Suprapubic skin (tissue), 4 donors: ENCODE results near the gene MLH3. TPM values are rescaled to one million over a fixed set of nuclear protein-coding genes. Genes with fewer than 3 reads are reported as not detected.

ENCODE experiments used
- DNase-seq, 2 donors: peaks; one replicate each; pipeline ENCODE4 v3.0.0-alpha.2; 2019; ENCODE audit warnings: low spot score in 2 of 2
- H3K27ac ChIP-seq: fragments of 200-600 bp; sonication (generic); one replicate; pipeline ENCODE4 v1.5.1; 2019
- H3K27me3 ChIP-seq: fragments of 200-600 bp; sonication (generic); one replicate; pipeline ENCODE4 v1.5.1; 2019
- H3K36me3 ChIP-seq: fragments of 200-600 bp; sonication (generic); one replicate; pipeline ENCODE4 v1.5.1; 2019
- H3K4me1 ChIP-seq: fragments of 200-600 bp; sonication (generic); one replicate; pipeline ENCODE4 v1.5.1; 2019
- H3K4me3 ChIP-seq: fragments of 200-600 bp; sonication (generic); one replicate; pipeline ENCODE4 v1.5.1; 2019; ENCODE audit warnings: mild to moderate bottlenecking
- H3K9me3 ChIP-seq: fragments of 200-600 bp; sonication (generic); one replicate; pipeline ENCODE4 v1.5.1; 2019
- EP300 ChIP-seq: sonication (generic); formaldehyde crosslinking; IDR thresholded peaks from one replicate; pipeline ENCODE4 v1.6.1; 2017; ENCODE audit warnings: antibody characterized with exemption
- POLR2A ChIP-seq, 2 donors: fragments of 450-650 bp; IDR thresholded peaks; one replicate each; pipeline ENCODE4 v1.6.1; 2017; ENCODE audit warnings: antibody characterized with exemption in 2 of 2, mild to moderate bottlenecking in 2 of 2, moderate library complexity in 2 of 2
- POLR2AphosphoS5 ChIP-seq, 3 donors: sonication (generic); formaldehyde crosslinking; IDR thresholded peaks; one replicate each; pipeline ENCODE4 v1.6.1; 2017; ENCODE audit warnings: antibody characterized with exemption in 3 of 3
- WGBS: methylation state at CpG from one replicate; pipeline ENCODE4 v1.1.5; 2018; 5-methylcytosine and 5-hydroxymethylcytosine counted together
- total RNA-seq, 4 donors: library from RNA; depleted of rRNA; stranded (reverse); fragments of >200 nt; gene quantifications; one replicate each; pipeline ENCODE4 v1.1.0, GENCODE V29; 2016
- TF ChIP-seq, protein P1 (sequence below), 2 donors: fragments of 200-600 bp in 1 of 2; fragments of 450-650 bp in 1 of 2; sonication (generic) in 1 of 2; IDR thresholded peaks; one replicate each; pipeline ENCODE4 v1.5.1; 2016 to 2019; ENCODE audit warnings: antibody characterized with exemption in 2 of 2, mild to moderate bottlenecking in 1 of 2, moderate library complexity in 1 of 2

Gene MLH3
- total RNA-seq, 4 donors from 2014 or later: 8.6 to 27.0 (median 14.1) TPM

DNA sequence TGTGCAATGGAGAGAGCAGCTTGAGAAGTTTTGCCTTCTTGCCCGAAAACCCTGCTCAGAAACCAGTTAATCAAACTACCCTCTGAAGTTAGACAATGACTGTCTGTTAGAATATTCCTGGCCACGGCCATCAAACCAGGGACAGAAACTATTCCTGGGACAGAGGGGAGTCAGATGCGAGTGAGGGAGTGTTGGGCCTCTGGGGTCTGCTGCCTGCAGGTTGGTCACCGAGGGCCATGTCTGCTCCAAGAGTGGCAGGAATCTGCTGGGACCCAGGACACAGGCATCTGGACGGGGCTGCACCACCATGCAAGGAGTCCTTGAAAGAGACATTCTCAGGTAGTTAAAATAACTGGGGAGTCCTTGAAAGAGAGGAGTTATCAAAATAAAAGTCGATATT is 65.5 kb downstream of the MLH3 start:
- no peak overlapping the region for H3K27ac ChIP-seq

DNA sequence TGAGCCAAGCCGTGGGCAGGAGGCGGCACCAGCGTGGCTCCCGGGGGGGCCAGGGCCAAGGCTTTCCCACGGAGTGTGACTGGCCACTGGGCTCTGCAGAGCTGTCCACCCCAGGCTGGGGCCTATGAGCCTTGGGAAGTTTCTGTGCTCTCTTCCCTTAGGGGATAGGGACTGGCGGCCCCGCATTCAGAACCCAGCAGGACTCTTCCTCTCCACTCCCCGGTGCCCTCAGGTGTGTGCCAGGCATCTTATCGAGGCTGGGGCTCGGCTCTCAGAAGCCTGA is 66.3 kb downstream of the MLH3 start:
- WGBS: 80% methylated on average over 2 of the region's 10 CpGs

More for the DNA sequence above, 65.5 kb downstream of the MLH3 start:
- Histone ChIP-seq H3K36me3 (no peaks in the 10 kb centered on the region), H3K4me3 (no peak overlapping the region), H3K9me3 (no peaks in the 10 kb centered on the region), H3K27me3 (no peaks in the 10 kb centered on the region), H3K4me1 (peaks cover 14% of the 10 kb centered on the region)
- WGBS: 87% methylated on average over 6 of the region's 6 CpGs
- DNase-seq: no peak
- TF ChIP-seq, protein P1, sequence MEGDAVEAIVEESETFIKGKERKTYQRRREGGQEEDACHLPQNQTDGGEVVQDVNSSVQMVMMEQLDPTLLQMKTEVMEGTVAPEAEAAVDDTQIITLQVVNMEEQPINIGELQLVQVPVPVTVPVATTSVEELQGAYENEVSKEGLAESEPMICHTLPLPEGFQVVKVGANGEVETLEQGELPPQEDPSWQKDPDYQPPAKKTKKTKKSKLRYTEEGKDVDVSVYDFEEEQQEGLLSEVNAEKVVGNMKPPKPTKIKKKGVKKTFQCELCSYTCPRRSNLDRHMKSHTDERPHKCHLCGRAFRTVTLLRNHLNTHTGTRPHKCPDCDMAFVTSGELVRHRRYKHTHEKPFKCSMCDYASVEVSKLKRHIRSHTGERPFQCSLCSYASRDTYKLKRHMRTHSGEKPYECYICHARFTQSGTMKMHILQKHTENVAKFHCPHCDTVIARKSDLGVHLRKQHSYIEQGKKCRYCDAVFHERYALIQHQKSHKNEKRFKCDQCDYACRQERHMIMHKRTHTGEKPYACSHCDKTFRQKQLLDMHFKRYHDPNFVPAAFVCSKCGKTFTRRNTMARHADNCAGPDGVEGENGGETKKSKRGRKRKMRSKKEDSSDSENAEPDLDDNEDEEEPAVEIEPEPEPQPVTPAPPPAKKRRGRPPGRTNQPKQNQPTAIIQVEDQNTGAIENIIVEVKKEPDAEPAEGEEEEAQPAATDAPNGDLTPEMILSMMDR (IDR thresholded peaks at IDR 0.05): no peak
- no peak for TF ChIP-seq POLR2AphosphoS5 (IDR thresholded peaks at IDR 0.05)
- no peak for TF ChIP-seq POLR2A (IDR thresholded peaks at IDR 0.05)
- no peak for TF ChIP-seq EP300

DNA sequence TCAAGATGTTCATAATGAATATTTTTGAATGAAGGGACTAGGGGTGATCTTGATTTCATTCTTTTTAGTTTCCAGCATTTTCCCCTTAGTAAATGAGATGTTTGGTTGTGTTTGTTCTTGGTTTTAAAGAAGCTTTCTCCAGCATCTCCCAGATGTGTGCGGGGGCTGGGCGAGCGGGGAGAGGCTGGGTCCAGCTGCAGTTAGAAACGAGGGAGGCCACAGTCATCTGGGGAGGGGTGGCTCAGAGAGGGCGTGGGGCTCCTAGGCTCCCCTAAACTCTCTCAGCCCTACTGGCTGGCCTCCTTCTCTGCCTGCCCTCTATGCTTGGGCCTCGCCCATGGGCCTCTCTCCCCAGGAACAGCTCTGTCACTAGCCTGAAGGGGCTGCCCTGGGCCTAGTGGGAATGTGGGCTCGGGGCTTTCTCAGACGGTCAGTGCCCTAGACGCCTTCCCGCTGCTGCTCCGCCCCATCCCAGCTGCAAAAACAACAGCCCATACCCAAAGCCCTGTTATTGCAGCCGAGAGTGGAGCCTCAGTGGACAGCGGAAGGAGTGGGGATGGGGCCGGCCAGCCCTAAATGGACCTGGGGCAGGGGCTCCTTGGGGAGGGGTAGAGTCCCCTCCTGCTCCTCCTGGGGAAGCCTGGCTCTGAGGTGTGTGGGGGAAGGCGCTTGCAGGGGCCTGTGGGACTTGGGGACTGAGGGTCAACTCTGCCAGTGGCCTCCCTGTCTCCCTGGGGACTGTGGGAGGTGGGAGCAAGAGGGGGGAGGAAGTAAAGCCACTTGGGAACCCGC is 66.8 kb downstream of the MLH3 start:
- Histone ChIP-seq H3K27ac (no peak overlapping the region), H3K27me3 (no peaks in the 10 kb centered on the region), H3K4me3 (no peak overlapping the region), H3K4me1 (peaks cover 26% of the 10 kb centered on the region), H3K36me3 (no peaks in the 10 kb centered on the region), H3K9me3 (no peaks in the 10 kb centered on the region)
- TF ChIP-seq EP300 (no peak), POLR2A (IDR thresholded peaks at IDR 0.05) (no peak), POLR2AphosphoS5 (IDR thresholded peaks at IDR 0.05) (no peak)
- TF ChIP-seq, protein P1 (IDR thresholded peaks at IDR 0.05): no peak
- DNase-seq: no peak
- 88% methylated on average over 13 of the region's 16 CpGs for WGBS

More for the DNA sequence above, 66.3 kb downstream of the MLH3 start:
- H3K4me3 ChIP-seq: no peak overlapping the region
- no peaks in the 10 kb centered on the region for H3K9me3 ChIP-seq
- no peaks in the 10 kb centered on the region for H3K27me3 ChIP-seq
- TF ChIP-seq, protein P1 (IDR thresholded peaks at IDR 0.05): no peak
- TF ChIP-seq POLR2A (IDR thresholded peaks at IDR 0.05): no peak
- no peak for TF ChIP-seq EP300
- TF ChIP-seq POLR2AphosphoS5 (IDR thresholded peaks at IDR 0.05): no peak
- no peaks in the 10 kb centered on the region for H3K36me3 ChIP-seq
- peaks cover 21% of the 10 kb centered on the region for H3K4me1 ChIP-seq
- H3K27ac ChIP-seq: no peak overlapping the region
- DNase-seq: no peak

DNA sequence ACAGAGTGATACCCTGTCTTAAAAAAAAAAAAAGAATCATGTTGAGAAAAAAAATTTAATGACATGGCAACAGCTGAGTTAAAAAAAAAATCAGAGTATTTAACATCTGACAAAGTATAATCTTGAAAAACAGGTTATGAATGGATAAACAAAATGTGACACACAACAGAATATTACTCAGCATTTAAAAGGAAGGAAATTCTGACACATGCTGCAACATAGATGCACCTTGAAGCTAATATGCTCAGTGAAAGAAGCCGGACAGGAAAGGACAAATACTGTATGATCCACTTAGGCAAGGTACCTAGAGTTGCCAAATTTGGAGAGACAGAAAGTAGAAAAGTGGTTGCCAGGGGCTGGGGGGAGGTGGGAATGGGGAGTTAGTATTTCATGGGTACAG is 67.9 kb downstream of the MLH3 start:
- 63% methylated on average over 1 of the region's 1 CpG for WGBS
- no peaks in the 10 kb centered on the region for H3K36me3 ChIP-seq
- DNase-seq: no peak
- H3K4me1 ChIP-seq: peaks cover 37% of the 10 kb centered on the region
- H3K27me3 ChIP-seq: no peaks in the 10 kb centered on the region
- H3K4me3 ChIP-seq: no peak overlapping the region
- H3K9me3 ChIP-seq: no peaks in the 10 kb centered on the region
- no peak overlapping the region for H3K27ac ChIP-seq
- TF ChIP-seq POLR2A (IDR thresholded peaks at IDR 0.05) (no peak), POLR2AphosphoS5 (IDR thresholded peaks at IDR 0.05) (no peak), EP300 (no peak)
- TF ChIP-seq, protein P1 (IDR thresholded peaks at IDR 0.05): no peak

DNA sequence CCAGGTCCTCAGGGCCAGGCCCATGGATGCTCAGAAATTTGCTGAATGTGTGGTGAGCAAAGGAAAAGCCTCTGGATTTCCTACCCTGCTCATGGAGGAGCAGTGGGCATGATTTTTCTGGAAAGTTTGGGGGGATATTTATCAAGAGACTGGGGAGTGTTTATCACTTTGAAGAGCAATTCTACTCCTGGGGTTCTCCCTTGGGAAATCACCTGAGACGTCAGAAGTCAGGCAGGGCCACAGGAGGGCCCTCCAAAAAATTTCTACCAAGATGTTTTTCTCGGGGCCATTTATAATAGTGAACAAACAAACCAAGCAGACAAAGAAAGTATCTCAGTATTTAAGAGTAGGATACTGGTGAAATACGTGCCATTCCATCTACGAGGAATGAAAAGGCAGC is 68.6 kb downstream of the MLH3 start:
- Histone ChIP-seq H3K27ac (no peak overlapping the region), H3K4me1 (peaks cover 44% of the 10 kb centered on the region), H3K9me3 (no peaks in the 10 kb centered on the region), H3K4me3 (no peak overlapping the region), H3K36me3 (no peaks in the 10 kb centered on the region), H3K27me3 (no peaks in the 10 kb centered on the region)
- TF ChIP-seq, protein P1 (IDR thresholded peaks at IDR 0.05): no peak
- TF ChIP-seq POLR2A (IDR thresholded peaks at IDR 0.05) (no peak), POLR2AphosphoS5 (IDR thresholded peaks at IDR 0.05) (no peak), EP300 (no peak)
- WGBS: 69% methylated on average over 4 of the region's 4 CpGs
- no peak for DNase-seq
